ENCODE measurements around the gene IL34. TPM values are rescaled to one million over a fixed set of nuclear protein-coding genes. Genes with fewer than 3 reads are reported as not detected.

The IL34 gene
- total and polyA plus RNA-seq, 9 donors: 0.88 to 4.0 (median 1.8) TPM

GRCh38 chr16:70695331-70696070, 49.1 kb downstream of the IL34 start:
- intact Hi-C loops (cut with DNase I): no loop called here
- no peaks in the 10 kb centered on the region for H3K9me3 ChIP-seq
- H3K4me1 ChIP-seq (ENCODE audit: insufficient read depth): peaks cover 46% of the 10 kb centered on the region
- 51 to 59% (median 53%) methylated on average over 14 of the region's 14 CpGs for WGBS, 3 donors
- no peaks in the 10 kb centered on the region for H3K36me3 ChIP-seq
- H3K27me3 ChIP-seq: no peaks in the 10 kb centered on the region
- H3K4me3 ChIP-seq: no peak overlapping the region
- no peak for DNase-seq
- no peak overlapping the region for H3K27ac ChIP-seq
- TF ChIP-seq POLR2A (IDR thresholded peaks at IDR 0.05) (no peak), EP300 (IDR thresholded peaks at IDR 0.05) (no peak), CTCF (IDR thresholded peaks at IDR 0.05) (no peak)

- TF ChIP-seq EP300 (IDR thresholded peaks at IDR 0.05): no peak
- TF ChIP-seq POLR2A (IDR thresholded peaks at IDR 0.05): no peak
- no peak for TF ChIP-seq CTCF (IDR thresholded peaks at IDR 0.05)
- no peaks in the 10 kb centered on the region for H3K9me3 ChIP-seq
- H3K4me3 ChIP-seq: no peak overlapping the region
- no peak overlapping the region for H3K27ac ChIP-seq
- H3K4me1 ChIP-seq (ENCODE audit: insufficient read depth): peaks cover 39% of the 10 kb centered on the region
- intact Hi-C loops (cut with DNase I): no loop called here
- DNase-seq: no peak
- 95 to 97% (median 96%) methylated on average over 8 of the region's 8 CpGs for WGBS, 3 donors
- no peaks in the 10 kb centered on the region for H3K36me3 ChIP-seq
- H3K27me3 ChIP-seq: no peaks in the 10 kb centered on the region
Observed at GRCh38 chr16:70696355-70696754, 50.0 kb downstream of the IL34 start.

GRCh38 chr16:70696952-70697593, 50.7 kb downstream of the IL34 start:
- no peaks in the 10 kb centered on the region for H3K36me3 ChIP-seq
- TF ChIP-seq CTCF (IDR thresholded peaks at IDR 0.05): no peak
- TF ChIP-seq EP300 (IDR thresholded peaks at IDR 0.05): no peak
- TF ChIP-seq POLR2A (IDR thresholded peaks at IDR 0.05): no peak
- no peak for DNase-seq
- intact Hi-C loops (cut with DNase I): no loop called here
- no peaks in the 10 kb centered on the region for H3K27me3 ChIP-seq
- no peaks in the 10 kb centered on the region for H3K9me3 ChIP-seq
- no peak overlapping the region for H3K4me3 ChIP-seq
- H3K27ac ChIP-seq: no peak overlapping the region
- peaks cover 32% of the 10 kb centered on the region for H3K4me1 ChIP-seq (ENCODE audit: insufficient read depth)
- 88 to 92% (median 90%) methylated on average over 15 to 19 of the region's 19 CpGs for WGBS, 3 donors

- TF ChIP-seq CTCF (IDR thresholded peaks at IDR 0.05) (no peak), POLR2A (IDR thresholded peaks at IDR 0.05) (no peak), EP300 (IDR thresholded peaks at IDR 0.05) (no peak)
- no peaks in the 10 kb centered on the region for H3K9me3 ChIP-seq
- intact Hi-C loops (cut with DNase I): no loop called here
- no peak overlapping the region for H3K4me3 ChIP-seq
- H3K4me1 ChIP-seq (ENCODE audit: insufficient read depth): peaks cover 26% of the 10 kb centered on the region
- 63 to 65% (median 64%) methylated on average over 14 of the region's 14 CpGs for WGBS, 3 donors
- H3K27ac ChIP-seq: no peak overlapping the region
- DNase-seq: no peak
- H3K36me3 ChIP-seq: no peaks in the 10 kb centered on the region
- H3K27me3 ChIP-seq: no peaks in the 10 kb centered on the region
Observed at GRCh38 chr16:70697594-70698170, 51.3 kb downstream of the IL34 start.
